SK-N-SH (cell line): ENCODE measurements around the gene YARS1. TPM values are rescaled to one million over a fixed set of nuclear protein-coding genes. Genes with fewer than 3 reads are reported as not detected.
A peak's percentile ranks its signal among the peaks of the same experiment; 100 is the strongest.

Source experiments
- CTCF ChIA-PET: fragments of 300-600, 350-600 bp; formaldehyde crosslinking; extraction: SDS; loops from one replicate; lab custom pipeline; 2021; lab: Yijun Ruan, JAX
- POLR2A ChIA-PET: fragments of 350-600 bp; sonication (Branson Sonifier 250); formaldehyde crosslinking; extraction: SDS; loops from one replicate; lab custom pipeline; 2020; ENCODE audit warnings: antibody characterized with exemption, inconsistent platforms; lab: Yijun Ruan, JAX
- DNase-seq: peaks from one replicate; pipeline ENCODE4 v3.0.0; 2012
- H2AFZ ChIP-seq: fragments of 200-600 bp; sonication (generic); 2 replicates; pipeline ENCODE4 v1.8.1; 2016; ENCODE audit warnings: antibody characterized with exemption, mild to moderate bottlenecking, low read depth
- H3F3A ChIP-seq: fragments of 200-600 bp; sonication (generic); replicated peaks from 2 replicates; pipeline ENCODE3; 2016; ENCODE audit warnings: antibody characterized with exemption, mild to moderate bottlenecking; ENCODE audit not compliant: insufficient read depth
- H3K27ac ChIP-seq, 2 experiments: fragments of 200-500 bp in 1 of 2; fragments of 200-600 bp in 1 of 2; sonication (Bioruptor generic) in 1 of 2; sonication (generic), shearing (Covaris generic) in 1 of 2; 2 replicates each; pipeline versions ENCODE4 v1.5.1 to v1.6.1; 2014 to 2016; ENCODE audit warnings: low read depth in 2 of 2, inconsistent platforms in 1 of 2, low read length in 1 of 2, mild to moderate bottlenecking in 1 of 2, mixed read lengths in 1 of 2
- H3K27me3 ChIP-seq: fragments of 200-600 bp; sonication (generic), shearing (Covaris generic); 2 replicates; pipeline ENCODE4 v1.6.1; 2016; ENCODE audit warnings: mixed run types; ENCODE audit not compliant: insufficient read depth
- H3K36me3 ChIP-seq, 2 experiments: fragments of 200-500 bp in 1 of 2; fragments of 200-600 bp in 1 of 2; sonication (Bioruptor generic) in 1 of 2; sonication (generic) in 1 of 2; replicated peaks in 1 of 2; 2 replicates each; pipeline versions ENCODE3 to v1.5.1; 2014 to 2016; ENCODE audit warnings: low read length in 1 of 2, mild to moderate bottlenecking in 1 of 2; ENCODE audit not compliant: insufficient read depth in 2 of 2, control insufficient read depth in 1 of 2
- H3K4me1 ChIP-seq, 2 experiments: fragments of 200-500 bp in 1 of 2; fragments of 200-600 bp in 1 of 2; sonication (Bioruptor generic) in 1 of 2; sonication (generic), shearing (Covaris generic) in 1 of 2; 2 replicates each; pipeline versions ENCODE4 v1.5.1 to v1.6.1; 2014 to 2016; ENCODE audit warnings: low read depth in 1 of 2, low read length in 1 of 2, mixed run types in 1 of 2; ENCODE audit not compliant: insufficient read depth in 2 of 2, control insufficient read depth in 1 of 2
- H3K4me2 ChIP-seq: fragments of 200-600 bp; sonication (generic), shearing (Covaris generic); 2 replicates; pipeline ENCODE4 v1.6.1; 2017; ENCODE audit warnings: mixed run types
- H3K4me3 ChIP-seq, 2 experiments: fragments of 200-500 bp in 1 of 2; fragments of 200-600 bp in 1 of 2; sonication (Bioruptor generic) in 1 of 2; sonication (generic), shearing (Covaris generic) in 1 of 2; 2 replicates each; pipeline versions ENCODE4 v1.5.1 to v1.8.1; 2014 to 2016; ENCODE audit warnings: low read depth in 2 of 2, inconsistent platforms in 1 of 2, low read length in 1 of 2, mild to moderate bottlenecking in 1 of 2, mixed read lengths in 1 of 2, moderate library complexity in 1 of 2
- H3K79me2 ChIP-seq: fragments of 200-600 bp; sonication (generic); 2 replicates; pipeline ENCODE4 v1.8.1; 2017; ENCODE audit warnings: mild to moderate bottlenecking; ENCODE audit not compliant: insufficient read depth
- H3K9ac ChIP-seq: fragments of 200-600 bp; sonication (generic); 2 replicates; pipeline ENCODE4 v1.6.1; 2017; ENCODE audit warnings: mixed run types
- H3K9me2 ChIP-seq: fragments of 200-600 bp; sonication (generic); 2 replicates; pipeline ENCODE4 v1.6.1; 2017; ENCODE audit warnings: mixed run types
- H3K9me3 ChIP-seq: fragments of 200-600 bp; sonication (generic); 2 replicates; pipeline ENCODE4 v1.6.1; 2017; ENCODE audit warnings: mixed run types, mild to moderate bottlenecking, moderate library complexity
- H4K20me1 ChIP-seq: fragments of 200-600 bp; sonication (generic); 2 replicates; pipeline ENCODE4 v1.6.1; 2017; ENCODE audit warnings: mild to moderate bottlenecking, mixed run types; ENCODE audit not compliant: insufficient read depth
- CHD2 ChIP-seq: fragments of 150-350 bp; IDR thresholded peaks from 2 replicates; pipeline ENCODE4 v1.6.1; 2018; ENCODE audit warnings: low read length; ENCODE audit not compliant: partially characterized antibody
- ELF1 ChIP-seq: IDR thresholded peaks from 2 replicates; pipeline ENCODE4 v1.4.0; 2012
- GATA2 ChIP-seq: sonication (generic); formaldehyde crosslinking; IDR thresholded peaks from 2 replicates; pipeline ENCODE4 v1.5.0; 2020; ENCODE audit warnings: mild to moderate bottlenecking, missing genetic modification reagents
- JUND ChIP-seq: IDR thresholded peaks from 2 replicates; pipeline ENCODE4 v1.4.0; 2012
- MEF2A ChIP-seq: IDR thresholded peaks from 2 replicates; pipeline ENCODE4 v1.4.0; 2012; ENCODE audit warnings: low read depth, borderline replicate concordance
- NFIC ChIP-seq: IDR thresholded peaks from 2 replicates; pipeline ENCODE4 v1.4.0; 2012; ENCODE audit warnings: borderline replicate concordance
- PBX3 ChIP-seq: IDR thresholded peaks from 2 replicates; pipeline ENCODE4; 2012
- RAD21 ChIP-seq: IDR thresholded peaks from 2 replicates; pipeline ENCODE4 v1.6.1; 2012; ENCODE audit warnings: mild to moderate bottlenecking, low read length
- RCOR1 ChIP-seq: fragments of 150-350 bp; IDR thresholded peaks from 2 replicates; pipeline ENCODE4 v1.6.1; 2017; ENCODE audit warnings: antibody characterized with exemption, low read length
- REST ChIP-seq: IDR thresholded peaks from 2 replicates; pipeline ENCODE4 v1.6.1; 2012; ENCODE audit warnings: mild to moderate bottlenecking, low read depth, low read length, moderate library complexity
- RXRA ChIP-seq: IDR thresholded peaks from 2 replicates; pipeline ENCODE4 v1.4.0; 2012; ENCODE audit warnings: low read depth, mild to moderate bottlenecking, borderline replicate concordance
- ZBTB33 ChIP-seq: IDR thresholded peaks from 2 replicates; pipeline ENCODE4 v1.4.0; 2012; ENCODE audit warnings: low read depth, borderline replicate concordance
- WGBS: methylation state at CpG from one replicate; pipeline ENCODE4 v1.1.6; 2017; ENCODE audit warnings: low lambda C conversion rate; 5-methylcytosine and 5-hydroxymethylcytosine counted together
- polyA plus RNA-seq, 3 experiments: library from polyadenylated mRNA; depleted of rRNA; stranded (reverse); fragments of >200 nt; gene quantifications; 2 replicates each; pipeline ENCODE4 v1.2.3, GENCODE V29; 2012
- TF ChIP-seq, protein P1 (sequence below): IDR thresholded peaks from 2 replicates; pipeline ENCODE4 v1.4.0; 2012; ENCODE audit warnings: low read depth, borderline replicate concordance

Gene YARS1
- polyA plus RNA-seq, 1 of the 3 experiments (the other 2 are of a cell fraction) = 46.3 TPM

GRCh38 chr1:32855861-32856617 is 38.9 kb upstream of the YARS1 start:
- DNase-seq = no peak
- Histone ChIP-seq H3F3A (no peaks in the 10 kb centered on the region), H4K20me1 (no peaks in the 10 kb centered on the region), H3K79me2 (no peaks in the 10 kb centered on the region), H2AFZ (no peak overlapping the region), H3K9me3 (no peaks in the 10 kb centered on the region), H3K4me3 (no peak overlapping the region), H3K4me2 (no peak overlapping the region), H3K9ac (no peak overlapping the region), H3K27ac (no peak overlapping the region), H3K9me2 (no peaks in the 10 kb centered on the region), H3K4me1 (no peaks in the 10 kb centered on the region), H3K27me3 (no peaks in the 10 kb centered on the region), H3K36me3 (peaks cover 43 to 62% of the 10 kb centered on the region in 2 experiments)
- TF ChIP-seq RXRA (no peak), GATA2 (no peak), ELF1 (no peak), CHD2 (no peak), REST (peak; percentile 61; the same call in 1 of the 2 replicates), ZBTB33 (no peak)
- 96% methylated on average over 13 of the region's 13 CpGs for WGBS
- CTCF ChIA-PET = no interaction called here
- POLR2A ChIA-PET = no interaction called here

- H3K36me3 ChIP-seq = peaks cover 12 to 34% of the 10 kb centered on the region in 2 experiments
- WGBS = 48% methylated on average over 2 of the region's 2 CpGs
- no peak overlapping the region; a peak in 1 of 4 replicates for H3K27ac ChIP-seq
- no peak overlapping the region for H3K9ac ChIP-seq
- no peaks in the 10 kb centered on the region for H3K79me2 ChIP-seq
- peaks cover 7% of the 10 kb centered on the region for H3F3A ChIP-seq
- POLR2A ChIA-PET = no interaction called here
- no peak overlapping the region for H3K4me3 ChIP-seq
- no peak overlapping the region for H2AFZ ChIP-seq
- H3K9me2 ChIP-seq = no peaks in the 10 kb centered on the region
- no peaks in the 10 kb centered on the region; a peak in 1 of 4 replicates for H3K4me1 ChIP-seq
- CTCF ChIA-PET = interaction anchor here (0.7 to 1.9 kb wide), 4 partner anchors 9 to 237 kb away, joined by 3 to 4 read pairs (median 4); no protein-coding TSS in a partner anchor
- no peaks in the 10 kb centered on the region for H4K20me1 ChIP-seq
- H3K4me2 ChIP-seq = no peak overlapping the region
- H3K9me3 ChIP-seq = no peaks in the 10 kb centered on the region
- H3K27me3 ChIP-seq = no peaks in the 10 kb centered on the region
- DNase-seq = peak; percentile 41
- no peak for TF ChIP-seq REST
- no peak for TF ChIP-seq RCOR1
- no peak for TF ChIP-seq NFIC
- TF ChIP-seq, protein P1, sequence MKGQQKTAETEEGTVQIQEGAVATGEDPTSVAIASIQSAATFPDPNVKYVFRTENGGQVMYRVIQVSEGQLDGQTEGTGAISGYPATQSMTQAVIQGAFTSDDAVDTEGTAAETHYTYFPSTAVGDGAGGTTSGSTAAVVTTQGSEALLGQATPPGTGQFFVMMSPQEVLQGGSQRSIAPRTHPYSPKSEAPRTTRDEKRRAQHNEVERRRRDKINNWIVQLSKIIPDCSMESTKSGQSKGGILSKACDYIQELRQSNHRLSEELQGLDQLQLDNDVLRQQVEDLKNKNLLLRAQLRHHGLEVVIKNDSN = no peak
- no peak for TF ChIP-seq RAD21
- no peak for TF ChIP-seq PBX3
- TF ChIP-seq RXRA = no peak
- TF ChIP-seq MEF2A = no peak
- no peak for TF ChIP-seq JUND
Measured at GRCh38 chr1:32848354-32849063, 31.4 kb upstream of the YARS1 start.
